Measurements from ENCODE around the gene CNTLN.

DNA sequence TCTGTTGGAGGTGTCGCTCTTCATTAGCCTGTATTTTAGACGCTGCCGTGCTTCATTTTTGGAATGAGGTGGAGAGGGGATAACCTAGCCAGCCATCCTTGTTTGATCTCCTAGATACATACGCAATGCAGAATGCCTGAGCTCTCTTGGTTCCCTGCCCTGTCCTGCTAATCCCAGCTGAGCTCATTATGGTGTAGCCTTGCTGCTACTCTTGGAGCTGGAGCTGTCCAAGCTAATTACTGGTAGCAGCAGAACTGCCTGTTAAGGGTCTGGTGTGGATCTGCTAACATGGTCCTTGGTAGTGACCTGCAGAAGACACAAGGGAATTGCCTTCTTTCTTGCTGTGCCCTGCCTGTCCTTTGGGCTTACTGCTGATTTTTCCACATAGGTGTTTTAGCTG, 207.9 kb downstream of the CNTLN start:
- TF ChIP-seq EZH2phosphoT487 (conservative IDR thresholded peaks at IDR 0.05; ENCODE audit: low read length) = no peak
- TF ChIP-seq, protein P1, sequence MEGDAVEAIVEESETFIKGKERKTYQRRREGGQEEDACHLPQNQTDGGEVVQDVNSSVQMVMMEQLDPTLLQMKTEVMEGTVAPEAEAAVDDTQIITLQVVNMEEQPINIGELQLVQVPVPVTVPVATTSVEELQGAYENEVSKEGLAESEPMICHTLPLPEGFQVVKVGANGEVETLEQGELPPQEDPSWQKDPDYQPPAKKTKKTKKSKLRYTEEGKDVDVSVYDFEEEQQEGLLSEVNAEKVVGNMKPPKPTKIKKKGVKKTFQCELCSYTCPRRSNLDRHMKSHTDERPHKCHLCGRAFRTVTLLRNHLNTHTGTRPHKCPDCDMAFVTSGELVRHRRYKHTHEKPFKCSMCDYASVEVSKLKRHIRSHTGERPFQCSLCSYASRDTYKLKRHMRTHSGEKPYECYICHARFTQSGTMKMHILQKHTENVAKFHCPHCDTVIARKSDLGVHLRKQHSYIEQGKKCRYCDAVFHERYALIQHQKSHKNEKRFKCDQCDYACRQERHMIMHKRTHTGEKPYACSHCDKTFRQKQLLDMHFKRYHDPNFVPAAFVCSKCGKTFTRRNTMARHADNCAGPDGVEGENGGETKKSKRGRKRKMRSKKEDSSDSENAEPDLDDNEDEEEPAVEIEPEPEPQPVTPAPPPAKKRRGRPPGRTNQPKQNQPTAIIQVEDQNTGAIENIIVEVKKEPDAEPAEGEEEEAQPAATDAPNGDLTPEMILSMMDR (IDR thresholded peaks at IDR 0.05; ENCODE audit: insufficient read depth, low read length, poor library complexity, severe bottlenecking) = no peak
